Measurements from ENCODE around the gene CDR2. TPM values are rescaled to one million over a fixed set of nuclear protein-coding genes. Genes with fewer than 3 reads are reported as not detected.
"Not testable (repeated sequence)": the region's sequence is repeated elsewhere in the genome, so short reads cannot be mapped to it uniquely, and the experiment has no call there.

CDR2 gene
- total RNA-seq, 4 donors from 2014 or later, result 6.6 to 21.4 (median 8.7) TPM

GRCh38 chr16:22373662-22374310 is 633 bp downstream of the CDR2 start:
- no peak for TF ChIP-seq CTCF (IDR thresholded peaks at IDR 0.05)
- TF ChIP-seq POLR2A (IDR thresholded peaks at IDR 0.05), result no peak
- H3K27ac ChIP-seq, result peak overlapping the region; percentile 84 to 93 (median 90)
- peaks cover 7 to 65% (median 32%) of the 10 kb centered on the region in 3 donors for H3K4me1 ChIP-seq
- WGBS, 2 donors, result 0 to 2% methylated on average over 12 to 32 of the region's 51 CpGs
- intact Hi-C loops (cut with DNase I), result no loop called here
- DNase-seq, result no peak
- H3K9me3 ChIP-seq, result no peaks in the 10 kb centered on the region
- H3K36me3 ChIP-seq, result no peaks in the 10 kb centered on the region
- peaks cover 0 to 3% (median 0%) of the 10 kb centered on the region in 4 donors for H3K27me3 ChIP-seq
- peak overlapping the region; percentile 68 to 85 (median 74) for H3K4me3 ChIP-seq

- Histone ChIP-seq H3K27me3 (peaks cover 0 to 3% (median 0%) of the 10 kb centered on the region in 4 donors), H3K27ac (peak overlapping the region; percentile 84 to 93 (median 90)), H3K36me3 (no peaks in the 10 kb centered on the region), H3K9me3 (no peaks in the 10 kb centered on the region), H3K4me3 (peak overlapping the region; percentile 68 to 85 (median 74)), H3K4me1 (peaks cover 7 to 72% (median 38%) of the 10 kb centered on the region in 3 donors)
- intact Hi-C loops (cut with DNase I), result no loop called here
- 40 to 43% methylated on average over 14 of the region's 14 CpGs for WGBS, 2 donors
- no peak for TF ChIP-seq CTCF (IDR thresholded peaks at IDR 0.05)
- no peak for TF ChIP-seq POLR2A (IDR thresholded peaks at IDR 0.05)
- DNase-seq, result no peak
Measured at GRCh38 chr16:22372882-22373661, 1.3 kb downstream of the CDR2 start.

- H3K4me3 ChIP-seq, result peak overlapping the region in 1 of 4 donors; percentile 9
- WGBS, 2 donors, result 40 to 49% methylated on average over 2 of the region's 2 CpGs
- H3K27ac ChIP-seq, result peak overlapping the region; percentile 9 to 93 (median 84)
Measured at GRCh38 chr16:22370038-22370820, 4.2 kb downstream of the CDR2 start.

GRCh38 chr16:22369221-22369811 is 5.1 kb downstream of the CDR2 start:
- intact Hi-C loops (cut with DNase I), result no loop called here
- peaks cover 0 to 87% (median 37%) of the 10 kb centered on the region in 3 donors for H3K4me1 ChIP-seq

More at GRCh38 chr16:22370038-22370820, 4.2 kb downstream of the CDR2 start:
- H3K36me3 ChIP-seq, result no peaks in the 10 kb centered on the region
- H3K4me1 ChIP-seq, result peaks cover 4 to 93% (median 40%) of the 10 kb centered on the region in 3 donors
- no peak for DNase-seq
- no peaks in the 10 kb centered on the region for H3K27me3 ChIP-seq
- no peaks in the 10 kb centered on the region for H3K9me3 ChIP-seq
- no peak for TF ChIP-seq POLR2A (IDR thresholded peaks at IDR 0.05)
- TF ChIP-seq CTCF (IDR thresholded peaks at IDR 0.05), result no peak
- intact Hi-C loops (cut with DNase I), result no loop called here

GRCh38 chr16:22368200-22368826 is 6.1 kb downstream of the CDR2 start:
- Histone ChIP-seq H3K27ac (peak overlapping the region; percentile 15 to 93 (median 84)), H3K36me3 (peaks cover 0 to 16% (median 3%) of the 10 kb centered on the region in 3 donors), H3K4me1 (peaks cover 0 to 78% (median 37%) of the 10 kb centered on the region in 3 donors)
- H3K27me3 ChIP-seq; H3K9me3 ChIP-seq; intact Hi-C loops (cut with DNase I); DNase-seq; H3K4me3 ChIP-seq: not testable (repeated sequence)
- 49 to 74% methylated on average over 8 of the region's 8 CpGs for WGBS, 2 donors

More at GRCh38 chr16:22369221-22369811, 5.1 kb downstream of the CDR2 start:
- no peaks in the 10 kb centered on the region for H3K9me3 ChIP-seq
- no peak for DNase-seq
- no peaks in the 10 kb centered on the region for H3K27me3 ChIP-seq
- TF ChIP-seq CTCF (IDR thresholded peaks at IDR 0.05) (no peak), POLR2A (IDR thresholded peaks at IDR 0.05) (no peak)
- H3K27ac ChIP-seq, result peak overlapping the region; percentile 15 to 93 (median 84)
- H3K36me3 ChIP-seq, result peaks cover 0 to 6% (median 0%) of the 10 kb centered on the region in 3 donors
- H3K4me3 ChIP-seq, result no peak overlapping the region
- WGBS, 2 donors, result 25 to 51% methylated on average over 2 to 3 of the region's 3 CpGs

All from esophagus squamous epithelium (tissue), 5 donors.